ENCODE results near the gene SSX2. TPM values are rescaled to one million over a fixed set of nuclear protein-coding genes. Genes with fewer than 3 reads are reported as not detected.
"Not testable (repeated sequence)": the region's sequence is repeated elsewhere in the genome, so short reads cannot be mapped to it uniquely, and the experiment has no call there.

The SSX2 gene, protein sequence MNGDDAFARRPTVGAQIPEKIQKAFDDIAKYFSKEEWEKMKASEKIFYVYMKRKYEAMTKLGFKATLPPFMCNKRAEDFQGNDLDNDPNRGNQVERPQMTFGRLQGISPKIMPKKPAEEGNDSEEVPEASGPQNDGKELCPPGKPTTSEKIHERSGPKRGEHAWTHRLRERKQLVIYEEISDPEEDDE
- not detected for total RNA-seq
- long read RNA-seq = 0 reads

DNA sequence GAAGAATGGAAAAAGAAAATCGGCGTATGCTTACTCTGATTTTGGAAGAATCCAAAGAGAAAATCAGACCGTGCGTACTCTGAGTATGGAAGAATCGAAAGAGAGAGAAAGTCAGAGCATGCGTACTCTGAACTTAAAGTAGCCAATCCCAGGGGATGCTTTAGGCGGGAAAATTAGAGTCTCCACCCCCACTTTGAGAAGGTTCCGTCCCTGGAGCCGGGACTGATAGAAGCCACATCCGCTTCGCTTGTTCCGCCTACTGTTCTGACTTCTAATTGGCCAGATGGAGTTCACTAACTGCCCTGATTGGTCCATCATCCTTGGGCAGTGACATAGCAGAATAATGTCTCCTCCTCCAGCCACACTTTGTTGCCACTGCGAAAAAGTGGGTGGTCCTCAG lies at the start of gene SSX2:
TSS of gene SSX2 (minus strand) at position 101 of the 400 bp plus-strand sequence. CDS start 1,429 bp downstream, outside the sequence.
- intact Hi-C loops (cut with micrococcal nuclease); DNase-seq; ATAC-seq: not testable (repeated sequence)

DNA sequence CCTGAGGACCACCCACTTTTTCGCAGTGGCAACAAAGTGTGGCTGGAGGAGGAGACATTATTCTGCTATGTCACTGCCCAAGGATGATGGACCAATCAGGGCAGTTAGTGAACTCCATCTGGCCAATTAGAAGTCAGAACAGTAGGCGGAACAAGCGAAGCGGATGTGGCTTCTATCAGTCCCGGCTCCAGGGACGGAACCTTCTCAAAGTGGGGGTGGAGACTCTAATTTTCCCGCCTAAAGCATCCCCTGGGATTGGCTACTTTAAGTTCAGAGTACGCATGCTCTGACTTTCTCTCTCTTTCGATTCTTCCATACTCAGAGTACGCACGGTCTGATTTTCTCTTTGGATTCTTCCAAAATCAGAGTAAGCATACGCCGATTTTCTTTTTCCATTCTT lies 44.0 kb upstream of the SSX2 start, which contains the start of gene SSX2B:
TSS of gene SSX2B (plus strand) at position 301 of the 400 bp plus-strand sequence. CDS start 1,429 bp downstream, outside the sequence.
- ATAC-seq; intact Hi-C loops (cut with micrococcal nuclease); DNase-seq: not testable (repeated sequence)

GRCh38 chrX:52692034-52692433 lies 14.9 kb downstream of the SSX2 start:
- intact Hi-C loops (cut with micrococcal nuclease); DNase-seq; ATAC-seq: not testable (repeated sequence)

- DNase-seq; ATAC-seq; intact Hi-C loops (cut with micrococcal nuclease): not testable (repeated sequence)
Observed at GRCh38 chrX:52662218-52662617, 44.8 kb downstream of the SSX2 start.

DNA sequence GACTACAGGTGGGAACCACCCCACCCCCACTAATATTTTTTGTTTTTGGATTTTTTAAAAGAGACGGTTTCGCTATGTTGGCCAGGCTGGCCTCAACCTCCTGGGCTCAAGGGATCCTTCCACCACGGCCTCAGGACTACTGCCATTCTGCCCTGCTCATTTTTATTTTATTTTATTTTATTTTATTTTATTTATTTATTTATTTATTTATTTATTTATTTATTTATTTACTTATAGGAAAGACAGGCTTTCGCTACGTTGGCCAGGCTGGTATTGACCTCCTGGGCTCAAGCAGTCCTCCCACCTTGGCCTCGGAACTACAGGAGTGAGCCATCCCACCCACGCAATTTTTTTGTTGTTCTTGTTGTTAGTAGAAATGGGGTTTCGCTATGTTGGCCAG lies 51.5 kb downstream of the SSX2 start:
- DNase-seq; ATAC-seq; intact Hi-C loops (cut with micrococcal nuclease): not testable (repeated sequence)

DNA sequence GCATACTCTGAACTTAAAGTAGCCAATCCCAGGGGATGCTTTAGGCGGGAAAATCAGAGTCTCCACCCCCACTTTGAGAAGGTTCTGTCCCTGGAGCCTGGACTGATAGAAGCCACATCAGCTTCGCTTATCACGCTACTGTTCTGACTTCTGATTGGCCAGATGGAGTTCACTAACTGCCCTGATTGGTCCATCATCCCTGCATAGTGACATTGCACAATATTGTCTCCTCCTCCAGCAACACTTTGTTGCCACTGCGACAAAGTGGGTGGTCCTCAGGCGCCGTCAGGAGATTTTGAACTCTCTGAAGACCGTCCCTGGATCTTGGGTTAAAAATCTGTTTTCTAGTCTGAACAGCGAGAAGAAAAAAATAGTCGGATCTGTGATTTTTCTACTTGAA lies 52.2 kb downstream of the SSX2 start, which contains the start of gene SSX7:
TSS of gene SSX7 (minus strand) at position 101 of the 400 bp plus-strand sequence. CDS start 1,428 bp downstream, outside the sequence.
- intact Hi-C loops (cut with micrococcal nuclease); ATAC-seq; DNase-seq: not testable (repeated sequence)

DNA sequence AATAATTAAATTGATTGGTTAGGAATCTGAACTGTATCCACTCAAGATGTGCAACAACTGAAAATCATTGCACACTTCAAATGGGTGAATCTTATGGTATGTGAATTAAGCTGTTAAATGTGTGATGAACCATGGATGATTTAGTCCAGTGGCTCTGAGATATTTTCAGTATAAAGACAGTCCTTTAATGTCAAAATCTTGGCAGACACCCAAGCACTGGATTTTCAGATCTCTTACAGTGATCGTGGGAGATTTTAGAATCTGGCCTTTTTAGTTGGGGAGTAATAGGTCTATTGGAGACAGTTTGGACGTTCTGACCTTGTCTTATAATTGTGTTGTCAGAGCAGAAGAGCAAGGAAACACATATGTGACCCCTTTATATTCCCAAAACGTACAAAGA lies 56.3 kb downstream of the SSX2 start:
- intact Hi-C loops (cut with micrococcal nuclease); DNase-seq; ATAC-seq: not testable (repeated sequence)

GRCh38 chrX:52648956-52649355 lies 58.0 kb downstream of the SSX2 start:
- intact Hi-C loops (cut with micrococcal nuclease); DNase-seq; ATAC-seq: not testable (repeated sequence)

Other genes with a start within 250 kb of the SSX2 start
- not detected for gene XAGE1A, start 211.4 kb downstream of the SSX2 start, total RNA-seq
- not detected for gene XAGE1B, start 190.1 kb downstream of the SSX2 start, total RNA-seq
- gene SSX7, start 52.3 kb downstream of the SSX2 start, total RNA-seq = not detected
- gene SSX2B, start 44.1 kb upstream of the SSX2 start, total RNA-seq = not detected
- not detected for gene SPANXN5, start 90.2 kb upstream of the SSX2 start, total RNA-seq
- not detected for gene XAGE5, start 104.1 kb upstream of the SSX2 start, total RNA-seq
- not detected for gene XAGE3, start 160.9 kb upstream of the SSX2 start, total RNA-seq
- 5.9 TPM for gene FAM156B, start 190.2 kb upstream of the SSX2 start, total RNA-seq

Measured in left ventricle myocardium superior (tissue), 1 donor.